ENCODE measurements around the gene PPP5C.

DNA sequence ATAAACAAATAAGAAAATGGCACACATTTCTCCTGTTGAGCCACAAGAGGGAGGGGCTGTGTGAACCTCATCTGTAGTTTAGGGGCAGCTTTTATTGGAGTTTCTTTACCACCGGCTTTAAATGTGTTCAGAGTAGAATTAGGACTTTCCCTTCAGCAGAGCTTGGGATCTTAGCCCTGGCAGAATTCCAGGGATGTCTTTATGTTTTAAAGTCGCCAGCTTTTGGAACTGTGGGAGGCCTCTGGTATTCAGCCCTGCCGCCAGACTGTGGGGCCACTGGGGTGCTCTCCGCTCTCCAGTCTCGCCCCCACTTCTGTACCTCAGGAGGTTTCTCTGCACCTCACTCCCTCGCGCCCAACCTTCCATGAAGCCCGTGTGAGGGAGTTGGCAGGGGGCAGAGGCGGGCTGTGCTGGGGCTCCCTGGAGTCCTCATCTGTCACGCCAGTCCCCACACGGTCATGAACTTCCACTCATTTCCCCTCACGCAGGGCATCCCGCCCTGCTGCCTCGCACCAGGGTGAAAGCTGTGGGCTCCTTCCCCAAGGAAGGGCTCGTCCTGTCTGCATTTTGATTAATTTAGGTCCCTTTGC lies 35.0 kb downstream of the PPP5C start:
- TF ChIP-seq POLR2A (IDR thresholded peaks at IDR 0.05): no peak
- TF ChIP-seq, protein P1, sequence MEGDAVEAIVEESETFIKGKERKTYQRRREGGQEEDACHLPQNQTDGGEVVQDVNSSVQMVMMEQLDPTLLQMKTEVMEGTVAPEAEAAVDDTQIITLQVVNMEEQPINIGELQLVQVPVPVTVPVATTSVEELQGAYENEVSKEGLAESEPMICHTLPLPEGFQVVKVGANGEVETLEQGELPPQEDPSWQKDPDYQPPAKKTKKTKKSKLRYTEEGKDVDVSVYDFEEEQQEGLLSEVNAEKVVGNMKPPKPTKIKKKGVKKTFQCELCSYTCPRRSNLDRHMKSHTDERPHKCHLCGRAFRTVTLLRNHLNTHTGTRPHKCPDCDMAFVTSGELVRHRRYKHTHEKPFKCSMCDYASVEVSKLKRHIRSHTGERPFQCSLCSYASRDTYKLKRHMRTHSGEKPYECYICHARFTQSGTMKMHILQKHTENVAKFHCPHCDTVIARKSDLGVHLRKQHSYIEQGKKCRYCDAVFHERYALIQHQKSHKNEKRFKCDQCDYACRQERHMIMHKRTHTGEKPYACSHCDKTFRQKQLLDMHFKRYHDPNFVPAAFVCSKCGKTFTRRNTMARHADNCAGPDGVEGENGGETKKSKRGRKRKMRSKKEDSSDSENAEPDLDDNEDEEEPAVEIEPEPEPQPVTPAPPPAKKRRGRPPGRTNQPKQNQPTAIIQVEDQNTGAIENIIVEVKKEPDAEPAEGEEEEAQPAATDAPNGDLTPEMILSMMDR (IDR thresholded peaks at IDR 0.05): no peak

All from lower leg skin (tissue), 3 donors.